GM12891 (cell line): Measurements from ENCODE around the gene AXL.
A peak's percentile ranks its signal among the peaks of the same experiment; 100 is the strongest.

ENCODE experiments used
- DNase-seq: peaks from one replicate; pipeline ENCODE4 v3.0.0; 2011; ENCODE audit warnings: low spot score; ENCODE audit not compliant: insufficient read length
- FAIRE-seq: peaks from 2 replicates; lab custom pipeline; 2011; peaks lifted over from hg19 to GRCh38; lab: Jason Lieb, UNC
- PAX5 ChIP-seq: IDR thresholded peaks from 2 replicates; pipeline ENCODE4 v1.6.1; 2011; ENCODE audit warnings: low read length, moderate library complexity, mild to moderate bottlenecking; ENCODE audit not compliant: insufficient read depth, severe bottlenecking
- POLR2A ChIP-seq: IDR thresholded peaks from 2 replicates; pipeline ENCODE4 v1.6.1; 2011; ENCODE audit warnings: low read depth, low read length, control low read depth
- POLR2AphosphoS5 ChIP-seq: IDR thresholded peaks from 2 replicates; pipeline ENCODE4 v1.6.1; 2011; ENCODE audit warnings: low read depth, low read length, control low read depth
- POU2F2 ChIP-seq: IDR thresholded peaks from 2 replicates; pipeline ENCODE4 v1.6.1; 2011; ENCODE audit warnings: low read depth, mild to moderate bottlenecking, control low read depth, low read length, moderate library complexity
- SPI1 ChIP-seq: IDR thresholded peaks from 2 replicates; pipeline ENCODE4 v1.6.1; 2011; ENCODE audit warnings: low read depth, low read length, control low read depth
- TAF1 ChIP-seq: IDR thresholded peaks from 2 replicates; pipeline ENCODE4 v1.6.1; 2011; ENCODE audit warnings: low read depth, low read length, control low read depth

Gene AXL

GRCh38 chr19:41304706-41305483 lies 85.9 kb downstream of the AXL start:
- no peak for FAIRE-seq

GRCh38 chr19:41305927-41306793 lies 87.1 kb downstream of the AXL start:
- DNase-seq, result no peak
- TF ChIP-seq POLR2AphosphoS5 (no peak), SPI1 (no peak), PAX5 (no peak), TAF1 (no peak), POLR2A (no peak; the same call in 1 of the 2 replicates), POU2F2 (no peak)
- no peak for FAIRE-seq

More at GRCh38 chr19:41304706-41305483, 85.9 kb downstream of the AXL start:
- no peak for TF ChIP-seq POLR2A
- TF ChIP-seq PAX5, result no peak
- no peak for DNase-seq

- no peak for TF ChIP-seq POLR2A
- TF ChIP-seq SPI1, result peak; percentile 52; the same call in 1 of the 2 replicates
- TF ChIP-seq TAF1, result no peak
- no peak for TF ChIP-seq POLR2AphosphoS5
- DNase-seq (no peak), FAIRE-seq (no peak)
These were observed 88.3 kb downstream of the AXL start for GRCh38 chr19:41307090-41307875.

- DNase-seq (no peak), FAIRE-seq (no peak)
- TF ChIP-seq TAF1 (no peak), SPI1 (no peak), PAX5 (no peak), POLR2AphosphoS5 (no peak), POU2F2 (no peak), POLR2A (no peak)
These were observed 89.0 kb downstream of the AXL start for GRCh38 chr19:41307954-41308449.

GRCh38 chr19:41308450-41309179 lies 89.6 kb downstream of the AXL start:
- peak; percentile 88; the same call in 1 of the 2 replicates for TF ChIP-seq POU2F2
- TF ChIP-seq POLR2A, result peak; percentile 65
- no peak for TF ChIP-seq TAF1
- TF ChIP-seq SPI1, result no peak
- TF ChIP-seq PAX5, result no peak
- peak; percentile 80 for TF ChIP-seq POLR2AphosphoS5
- DNase-seq (no peak), FAIRE-seq (peak; percentile 88)

GRCh38 chr19:41309180-41310032 lies 90.4 kb downstream of the AXL start:
- no peak for FAIRE-seq
- DNase-seq, result no peak
- TF ChIP-seq PAX5, result no peak
- no peak for TF ChIP-seq POLR2A
- TF ChIP-seq TAF1, result no peak
- no peak for TF ChIP-seq POU2F2
- no peak for TF ChIP-seq POLR2AphosphoS5
- no peak for TF ChIP-seq SPI1

- DNase-seq (peak; percentile 91), FAIRE-seq (peak; percentile 93)
- TF ChIP-seq POU2F2, result peak; percentile 80
- TF ChIP-seq SPI1, result no peak
- peak; percentile 94 for TF ChIP-seq POLR2A
- TF ChIP-seq TAF1, result peak; percentile 75
- TF ChIP-seq POLR2AphosphoS5, result peak; percentile 86
- TF ChIP-seq PAX5, result peak; percentile 98
These were observed 91.2 kb downstream of the AXL start, which contains the start of gene CCDC97 for GRCh38 chr19:41310033-41310831. Gene CCDC97, plus strand, starts transcription at chr19:41310172. Its CDS starts 139 bp downstream, at chr19:41310311.
